A549 (cell line): ENCODE results near the gene SPDYC. TPM values are rescaled to one million over a fixed set of nuclear protein-coding genes. Genes with fewer than 3 reads are reported as not detected.
A peak's percentile ranks its signal among the peaks of the same experiment; 100 is the strongest.

Source experiments
- ATAC-seq, 2 experiments: fragments of 200-7000 bp in 1 of 2; fragments of >200 bp in 1 of 2; cut with Nextera tagmentation in 1 of 2; cut with Tn5 transposase in 1 of 2; 3 replicates each; pipeline versions ENCODE4 v1.8.0 to v1.9.1; 2018 to 2020; ENCODE audit warnings: mild to moderate bottlenecking in 1 of 2, moderate library complexity in 1 of 2
- CTCF ChIA-PET: fragments of 300-600 bp; sonication (Branson Sonifier 250); formaldehyde crosslinking; extraction: SDS; loops from one replicate; lab custom pipeline; 2021; ENCODE audit warnings: antibody characterized with exemption, inconsistent platforms; lab: Yijun Ruan, JAX
- POLR2A ChIA-PET: fragments of 350-600 bp; formaldehyde crosslinking; extraction: SDS; loops from one replicate; lab custom pipeline; 2021; ENCODE audit warnings: antibody characterized with exemption, inconsistent platforms; lab: Yijun Ruan, JAX
- DNase-seq, 2 experiments: peaks; one replicate each; pipeline versions ENCODE4 v3.0.0 to v3.0.0-alpha.2; 2011 to 2016; ENCODE audit warnings: low read depth in 1 of 2, low spot score in 1 of 2
- FAIRE-seq: peaks from 2 replicates; lab custom pipeline; 2011; peaks lifted over from hg19 to GRCh38; lab: Jason Lieb, UNC
- H3K27ac ChIP-seq, 2 experiments: fragments of >200 bp; sonication (Bioruptor Twin); formaldehyde crosslinking; 3 replicates each; pipeline ENCODE4 v1.5.1; 2016 to 2017
- H3K4me1 ChIP-seq: fragments of >200 bp; sonication (Bioruptor Twin); formaldehyde crosslinking; 3 replicates; pipeline ENCODE4 v1.6.1; 2016
- H3K4me2 ChIP-seq: fragments of >200 bp; sonication (Bioruptor Twin); formaldehyde crosslinking; 3 replicates; pipeline ENCODE4 v1.6.1; 2016
- H3K4me3 ChIP-seq: fragments of >200 bp; sonication (Bioruptor Twin); formaldehyde crosslinking; 3 replicates; pipeline ENCODE4 v1.5.1; 2016
- H3K9me3 ChIP-seq: fragments of >200 bp; sonication (Bioruptor Twin); formaldehyde crosslinking; 3 replicates; pipeline ENCODE4 v1.6.1; 2016
- BHLHE40 ChIP-seq: IDR thresholded peaks from 2 replicates; pipeline ENCODE4 v1.6.1; 2012; ENCODE audit warnings: low read depth, low read length, inconsistent platforms
- CBX2 ChIP-seq: fragments of 200-600 bp; sonication (generic); IDR thresholded peaks from 2 replicates; pipeline ENCODE4 v1.6.1; 2016; ENCODE audit warnings: low read depth, mild to moderate bottlenecking, borderline replicate concordance
- CEBPB ChIP-seq, 2 experiments: fragments of >200 bp in 1 of 2; sonication (Bioruptor Twin) in 1 of 2; formaldehyde crosslinking in 1 of 2; IDR thresholded peaks; 2 replicates each; pipeline ENCODE4 v1.6.1; 2012 to 2016
- CHD2 ChIP-seq: fragments of 150-350 bp; IDR thresholded peaks from 2 replicates; pipeline ENCODE4 v1.6.1; 2014; ENCODE audit warnings: low read length; ENCODE audit not compliant: partially characterized antibody
- CTCF ChIP-seq: fragments of >200 bp; sonication (Bioruptor Twin); formaldehyde crosslinking; IDR thresholded peaks from 3 replicates; pipeline ENCODE4 v1.5.1; 2016
- E2F6 ChIP-seq: IDR thresholded peaks from 2 replicates; pipeline ENCODE4 v1.6.1; 2012; ENCODE audit warnings: low read depth, borderline replicate concordance
- ELK1 ChIP-seq: fragments of 150-350 bp; IDR thresholded peaks from 2 replicates; pipeline ENCODE4 v1.6.1; 2014; ENCODE audit warnings: low read depth, mild to moderate bottlenecking, low read length
- EP300 ChIP-seq, 2 experiments: fragments of >200 bp; sonication (Bioruptor Twin); formaldehyde crosslinking; IDR thresholded peaks; 2 replicates in 1 of 2; 3 replicates in 1 of 2; pipeline ENCODE4 v1.6.1; 2016 to 2017
- FOSL2 ChIP-seq, 2 experiments: fragments of 450-650 bp in 1 of 2; fragments of >200 bp in 1 of 2; sonication (Bioruptor Twin) in 1 of 2; formaldehyde crosslinking; IDR thresholded peaks; 2 replicates each; pipeline versions ENCODE4 v1.5.0 to v1.6.1; 2016 to 2020; ENCODE audit warnings: mild to moderate bottlenecking in 1 of 2, moderate library complexity in 1 of 2
- FOXS1 ChIP-seq: fragments of 250-450 bp; sonication (Bioruptor Pico); IDR thresholded peaks from 2 replicates; pipeline ENCODE4 v1.5.0; 2020; ENCODE audit warnings: mild to moderate bottlenecking, moderate library complexity
- GATA3 ChIP-seq: IDR thresholded peaks from 2 replicates; pipeline ENCODE4 v1.6.1; 2012; ENCODE audit warnings: borderline replicate concordance
- HDAC2 ChIP-seq: fragments of 200-600 bp; sonication (generic); IDR thresholded peaks from 2 replicates; pipeline ENCODE4 v1.6.1; 2016
- HMGXB4 ChIP-seq: fragments of 250-450 bp; sonication (Bioruptor Pico); IDR thresholded peaks from 2 replicates; pipeline ENCODE4 v1.5.0; 2021; ENCODE audit warnings: mild to moderate bottlenecking, moderate library complexity, borderline replicate concordance
- HOXA7 ChIP-seq: fragments of 250-450 bp; sonication (Bioruptor Pico); IDR thresholded peaks from 2 replicates; pipeline ENCODE4 v1.5.0; 2020; ENCODE audit warnings: mild to moderate bottlenecking, moderate library complexity
- HOXB13 ChIP-seq: fragments of 250-450 bp; sonication (Bioruptor Pico); IDR thresholded peaks from 2 replicates; pipeline ENCODE4 v1.5.0; 2020; ENCODE audit warnings: low read depth, mild to moderate bottlenecking, moderate library complexity
- HOXB5 ChIP-seq: fragments of 250-450 bp; sonication (Bioruptor Pico); IDR thresholded peaks from 2 replicates; pipeline ENCODE4 v1.5.0; 2020; ENCODE audit warnings: mild to moderate bottlenecking, moderate library complexity
- KDM1A ChIP-seq: fragments of 200-600 bp; sonication (generic); IDR thresholded peaks from 2 replicates; pipeline ENCODE4 v1.6.1; 2016; ENCODE audit warnings: low read depth, mild to moderate bottlenecking
- KDM5A ChIP-seq: fragments of 200-600 bp; sonication (generic); IDR thresholded peaks from 2 replicates; pipeline ENCODE4 v1.6.1; 2016; ENCODE audit warnings: antibody characterized with exemption, mild to moderate bottlenecking
- MAX ChIP-seq: IDR thresholded peaks from 2 replicates; pipeline ENCODE4 v1.6.1; 2012
- NPAS2 ChIP-seq: fragments of 250-450 bp; sonication (Bioruptor Pico); IDR thresholded peaks from 2 replicates; pipeline ENCODE4 v1.8.0; 2022; ENCODE audit warnings: mild to moderate bottlenecking, moderate library complexity, borderline replicate concordance
- NR3C1 ChIP-seq: fragments of >200 bp; sonication (Bioruptor Twin); formaldehyde crosslinking; IDR thresholded peaks from 3 replicates; pipeline ENCODE4 v1.6.1; 2017
- PHF8 ChIP-seq: fragments of 200-600 bp; sonication (generic); IDR thresholded peaks from 2 replicates; pipeline ENCODE4 v1.6.1; 2016; ENCODE audit warnings: low read depth, mild to moderate bottlenecking, antibody characterized with exemption, moderate library complexity, borderline replicate concordance
- POLR2A ChIP-seq: IDR thresholded peaks from 2 replicates; pipeline ENCODE4 v1.6.1; 2012; ENCODE audit warnings: mild to moderate bottlenecking, low read length
- RAD21 ChIP-seq, 2 experiments: fragments of >200 bp in 1 of 2; sonication (Bioruptor Twin) in 1 of 2; formaldehyde crosslinking in 1 of 2; IDR thresholded peaks in 1 of 2; conservative IDR thresholded peaks in 1 of 2; 2 replicates in 1 of 2; 3 replicates in 1 of 2; pipeline ENCODE4 v1.6.1; 2012 to 2018; ENCODE audit warnings: inconsistent platforms in 1 of 2
- RARB ChIP-seq: fragments of 250-450 bp; sonication (Bioruptor Pico); IDR thresholded peaks from 2 replicates; pipeline ENCODE4 v1.8.0; 2021; ENCODE audit warnings: mild to moderate bottlenecking, moderate library complexity
- RFX5 ChIP-seq: fragments of 450-650 bp; IDR thresholded peaks from 2 replicates; pipeline ENCODE4 v1.7.1; 2014; ENCODE audit warnings: antibody characterized with exemption, mild to moderate bottlenecking, moderate library complexity
- RNF2 ChIP-seq: fragments of 200-600 bp; sonication (generic); IDR thresholded peaks from 2 replicates; pipeline ENCODE4 v1.6.1; 2016; ENCODE audit warnings: low read depth, mild to moderate bottlenecking, antibody characterized with exemption, moderate library complexity, borderline replicate concordance
- SMC3 ChIP-seq: fragments of >200 bp; sonication (Bioruptor Twin); formaldehyde crosslinking; IDR thresholded peaks from 3 replicates; pipeline ENCODE4 v1.6.1; 2018; ENCODE audit warnings: inconsistent platforms
- TP53 ChIP-seq: fragments of 250-450 bp; sonication (Bioruptor Pico); IDR thresholded peaks from 2 replicates; pipeline ENCODE4 v1.5.0; 2021; ENCODE audit warnings: mild to moderate bottlenecking, moderate library complexity
- ZFP36 ChIP-seq: fragments of 450-650 bp; IDR thresholded peaks from 2 replicates; pipeline ENCODE4 v1.6.1; 2014; ENCODE audit warnings: borderline replicate concordance; ENCODE audit not compliant: partially characterized antibody
- ZSCAN20 ChIP-seq: fragments of 250-450 bp; sonication (Bioruptor Pico); IDR thresholded peaks from 2 replicates; pipeline ENCODE4 v1.8.0; 2022; ENCODE audit warnings: mild to moderate bottlenecking, moderate library complexity
- WGBS: methylation state at CpG from one replicate; pipeline ENCODE4 v1.1.6; 2017; ENCODE audit errors: missing lambda C conversion rate; 5-methylcytosine and 5-hydroxymethylcytosine counted together
- polyA plus RNA-seq, 4 experiments: library from polyadenylated mRNA; depleted of rRNA in 3 of 4; stranded (reverse); fragments of >200 nt; fragmentation: RNase III in 1 of 4; extraction: RNeasy Plus Mini Kit Qiagen cat#74134 plus additional on column Dnase treatment in 1 of 4; gene quantifications; 2 replicates in 3 of 4; 3 replicates in 1 of 4; pipeline ENCODE4 v1.2.3, GENCODE V29; 2011 to 2017

The SPDYC gene
- polyA plus RNA-seq, 2 of the 4 experiments (the other 2 are of a cell fraction) = not detected

GRCh38 chr11:65150509-65151299 lies 19.3 kb upstream of the SPDYC start (continued):
- TF ChIP-seq HMGXB4 = no peak
- TF ChIP-seq RNF2 = no peak
- TF ChIP-seq GATA3 = no peak
- no peak for TF ChIP-seq BHLHE40
- TF ChIP-seq NR3C1 = no peak
- TF ChIP-seq E2F6 = no peak
- TF ChIP-seq FOXS1 (CRISPR knock-in tag) = no peak
- TF ChIP-seq RFX5 = no peak
- no peak for TF ChIP-seq ZSCAN20 (CRISPR knock-in tag)
- TF ChIP-seq FOSL2 (IDR thresholded peaks at IDR 0.05) = peak; percentile 41; the same call in 1 of the 2 replicates
- TF ChIP-seq FOSL2 (CRISPR knock-in tag; IDR thresholded peaks at IDR 0.05) = peak; percentile 68
- no peak for TF ChIP-seq HOXB13
- TF ChIP-seq TP53 = no peak
- TF ChIP-seq KDM1A = no peak
- TF ChIP-seq CEBPB (IDR thresholded peaks at IDR 0.05) = peak; percentile 18 to 66; a peak in 2 of 4 replicates
- no peak for TF ChIP-seq HOXA7 (CRISPR knock-in tag)
- TF ChIP-seq HDAC2 = no peak
- peak; percentile 14; the same call in 1 of the 2 replicates for TF ChIP-seq POLR2A

- TF ChIP-seq KDM5A (no peak), CEBPB (IDR thresholded peaks at IDR 0.05) (no peak), KDM1A (no peak), RAD21 (conservative IDR thresholded peaks at IDR 0.05 in 1 of 2, IDR thresholded peaks at IDR 0.05 in 1 of 2) (no peak), MAX (no peak), HOXB5 (CRISPR knock-in tag) (no peak), SMC3 (no peak), POLR2A (no peak), ELK1 (no peak), CTCF (no peak), NPAS2 (CRISPR knock-in tag) (no peak), ZFP36 (no peak), CBX2 (no peak), HMGXB4 (no peak), PHF8 (no peak), CHD2 (no peak), EP300 (IDR thresholded peaks at IDR 0.05) (no peak), RARB (CRISPR knock-in tag) (no peak), BHLHE40 (no peak)
- Histone ChIP-seq H3K4me1 (peaks cover 19% of the 10 kb centered on the region), H3K9me3 (peaks cover 8% of the 10 kb centered on the region), H3K27ac (peak overlapping the region; percentile 76 to 82), H3K4me2 (peak overlapping the region; percentile 67), H3K4me3 (no peak overlapping the region)
- WGBS = 87% methylated on average over 3 of the region's 3 CpGs
- ChIA-PET POLR2A (no interaction called here), CTCF (interaction anchor here (0.6 to 2.1 kb wide), 5 partner anchors 30 to 1504 kb away, joined by 3 to 6 read pairs (median 4); partner anchors contain the start of genes CAPN1 and ZNHIT2)
- ATAC-seq (no peak), FAIRE-seq (no peak), DNase-seq (no peak)
These were observed 18.6 kb upstream of the SPDYC start for GRCh38 chr11:65151331-65151899.
